ENCODE results near the gene CD27. TPM values are rescaled to one million over a fixed set of nuclear protein-coding genes. Genes with fewer than 3 reads are reported as not detected.
"Not testable (repeated sequence)": the region's sequence is repeated elsewhere in the genome, so short reads cannot be mapped to it uniquely, and the experiment has no call there.

Gene CD27
- total RNA-seq, 1 experiment from 2014 or later = 0.23 TPM

- no peaks in the 10 kb centered on the region for H3K4me1 ChIP-seq (ENCODE audit: control insufficient read depth, insufficient read depth, low read length)
- intact Hi-C loops (cut with micrococcal nuclease; ENCODE audit: unreplicated experiment) (no loop called here), in situ Hi-C loops (cut with HindIII; ENCODE audit: low pct_unique_long_range_greater_than_20kb, low sequenced_read_pairs) (no loop called here)
- TF ChIP-seq CTCF (IDR thresholded peaks at IDR 0.05) = no peak
- no peak for TF ChIP-seq POLR2AphosphoS5 (IDR thresholded peaks at IDR 0.05; ENCODE audit: low read depth, low read length)
- TF ChIP-seq TCF7L2 (IDR thresholded peaks at IDR 0.05; ENCODE audit: low read depth, low read length) = no peak
- TF ChIP-seq, protein P1, sequence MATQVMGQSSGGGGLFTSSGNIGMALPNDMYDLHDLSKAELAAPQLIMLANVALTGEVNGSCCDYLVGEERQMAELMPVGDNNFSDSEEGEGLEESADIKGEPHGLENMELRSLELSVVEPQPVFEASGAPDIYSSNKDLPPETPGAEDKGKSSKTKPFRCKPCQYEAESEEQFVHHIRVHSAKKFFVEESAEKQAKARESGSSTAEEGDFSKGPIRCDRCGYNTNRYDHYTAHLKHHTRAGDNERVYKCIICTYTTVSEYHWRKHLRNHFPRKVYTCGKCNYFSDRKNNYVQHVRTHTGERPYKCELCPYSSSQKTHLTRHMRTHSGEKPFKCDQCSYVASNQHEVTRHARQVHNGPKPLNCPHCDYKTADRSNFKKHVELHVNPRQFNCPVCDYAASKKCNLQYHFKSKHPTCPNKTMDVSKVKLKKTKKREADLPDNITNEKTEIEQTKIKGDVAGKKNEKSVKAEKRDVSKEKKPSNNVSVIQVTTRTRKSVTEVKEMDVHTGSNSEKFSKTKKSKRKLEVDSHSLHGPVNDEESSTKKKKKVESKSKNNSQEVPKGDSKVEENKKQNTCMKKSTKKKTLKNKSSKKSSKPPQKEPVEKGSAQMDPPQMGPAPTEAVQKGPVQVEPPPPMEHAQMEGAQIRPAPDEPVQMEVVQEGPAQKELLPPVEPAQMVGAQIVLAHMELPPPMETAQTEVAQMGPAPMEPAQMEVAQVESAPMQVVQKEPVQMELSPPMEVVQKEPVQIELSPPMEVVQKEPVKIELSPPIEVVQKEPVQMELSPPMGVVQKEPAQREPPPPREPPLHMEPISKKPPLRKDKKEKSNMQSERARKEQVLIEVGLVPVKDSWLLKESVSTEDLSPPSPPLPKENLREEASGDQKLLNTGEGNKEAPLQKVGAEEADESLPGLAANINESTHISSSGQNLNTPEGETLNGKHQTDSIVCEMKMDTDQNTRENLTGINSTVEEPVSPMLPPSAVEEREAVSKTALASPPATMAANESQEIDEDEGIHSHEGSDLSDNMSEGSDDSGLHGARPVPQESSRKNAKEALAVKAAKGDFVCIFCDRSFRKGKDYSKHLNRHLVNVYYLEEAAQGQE (IDR thresholded peaks at IDR 0.05; ENCODE audit: insufficient read depth in 1 of 2, low read depth in 2 of 2, low read length in 1 of 2) = no peak
- no peak for TF ChIP-seq SIN3A (IDR thresholded peaks at IDR 0.05; ENCODE audit: borderline replicate concordance, insufficient read depth, low read depth, low read length)
- no peak for DNase-seq (ENCODE audit: low read depth, low spot score)
- H3K27me3 ChIP-seq (ENCODE audit: control insufficient read depth, insufficient read depth, low read length) = no peaks in the 10 kb centered on the region
- no peak overlapping the region for H3K27ac ChIP-seq (ENCODE audit: low read length)
- CTCF ChIA-PET = no interaction called here
- ATAC-seq = no peak
- H3K4me3 ChIP-seq (ENCODE audit: low read depth in 2 of 2, low read length in 2 of 2) = no peak overlapping the region
- H3K9me3 ChIP-seq (ENCODE audit: control insufficient read depth, insufficient read depth, low read depth, low read length) = no peaks in the 10 kb centered on the region
- BruUV-seq (replicated peaks) = no TSS peak
- no peaks in the 10 kb centered on the region for H3K36me3 ChIP-seq (ENCODE audit: control insufficient read depth, insufficient read depth, low read length)
- POLR2A ChIA-PET = no interaction called here
Measured at GRCh38 chr12:6476489-6476888, 31.7 kb downstream of the CD27 start.

DNA sequence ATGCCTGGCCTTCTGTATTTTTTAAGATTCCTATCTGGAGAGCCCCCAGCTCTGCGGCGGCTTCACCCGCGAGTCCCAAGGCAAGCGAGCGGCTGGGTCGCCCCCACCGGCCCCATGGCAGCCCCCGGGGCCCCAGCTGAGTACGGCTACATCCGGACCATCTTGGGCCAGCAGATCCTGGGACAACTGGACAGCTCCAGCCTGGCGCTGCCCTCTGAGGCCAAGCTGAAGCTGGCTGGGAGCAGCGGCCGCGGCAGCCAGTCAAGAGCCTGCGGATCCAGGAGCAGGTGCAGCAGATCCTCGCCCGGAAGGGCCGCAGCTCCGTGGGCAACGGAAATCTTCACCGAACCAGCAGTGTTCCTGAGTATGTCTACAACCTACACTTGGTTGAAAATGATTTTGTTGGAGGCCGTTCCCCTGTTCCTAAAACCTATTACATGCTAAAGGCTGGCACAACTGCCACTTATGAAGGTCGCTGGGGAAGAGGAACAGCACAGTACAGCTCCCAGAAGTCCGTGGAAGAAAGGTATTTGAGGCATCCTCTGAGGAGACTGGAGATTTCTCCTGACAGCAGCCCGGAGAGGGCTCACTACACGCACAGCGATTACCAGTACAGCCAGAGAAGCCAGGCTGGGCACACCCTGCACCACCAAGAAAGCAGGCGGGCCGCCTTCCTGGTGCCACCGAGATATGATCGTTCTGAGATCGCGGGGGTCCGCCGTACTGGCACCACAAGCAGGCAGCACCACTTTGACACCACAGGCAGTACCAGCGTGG is 33.0 kb downstream of the CD27 start:
- H3K36me3 ChIP-seq (ENCODE audit: control insufficient read depth, insufficient read depth, low read length); H3K9me3 ChIP-seq (ENCODE audit: control insufficient read depth, insufficient read depth, low read depth, low read length); POLR2A ChIA-PET; BruUV-seq (replicated peaks); DNase-seq (ENCODE audit: low read depth, low spot score); H3K4me3 ChIP-seq (ENCODE audit: low read depth in 2 of 2, low read length in 2 of 2); H3K27ac ChIP-seq (ENCODE audit: low read length); H3K27me3 ChIP-seq (ENCODE audit: control insufficient read depth, insufficient read depth, low read length); H3K4me1 ChIP-seq (ENCODE audit: control insufficient read depth, insufficient read depth, low read length); CTCF ChIA-PET; intact Hi-C loops (cut with micrococcal nuclease; ENCODE audit: unreplicated experiment); ATAC-seq; in situ Hi-C loops (cut with HindIII; ENCODE audit: low pct_unique_long_range_greater_than_20kb, low sequenced_read_pairs): not testable (repeated sequence)

DNA sequence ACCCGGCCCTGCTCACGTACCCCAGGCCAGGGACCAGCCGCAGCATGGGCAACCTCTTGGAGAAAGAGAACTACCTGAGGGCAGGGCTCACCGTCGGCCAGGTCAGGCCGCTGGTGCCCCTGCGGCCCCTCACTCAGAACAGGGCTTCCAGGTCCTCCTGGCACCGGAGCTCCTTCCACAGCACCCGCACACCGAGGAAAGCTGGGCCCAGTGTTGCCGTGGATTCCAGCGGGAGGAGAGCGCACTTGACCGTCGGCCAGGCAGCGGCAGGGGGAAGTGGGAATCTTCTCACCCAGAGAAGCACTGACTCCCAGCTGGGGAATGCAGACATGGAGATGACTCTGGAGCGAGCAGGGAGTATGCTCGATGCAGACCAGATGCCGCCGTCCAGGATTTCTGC is 33.7 kb downstream of the CD27 start:
- H3K36me3 ChIP-seq (ENCODE audit: control insufficient read depth, insufficient read depth, low read length) = no peaks in the 10 kb centered on the region
- no peak overlapping the region for H3K4me3 ChIP-seq (ENCODE audit: low read depth in 2 of 2, low read length in 2 of 2)
- H3K9me3 ChIP-seq (ENCODE audit: control insufficient read depth, insufficient read depth, low read depth, low read length) = no peaks in the 10 kb centered on the region
- POLR2A ChIA-PET = no interaction called here
- DNase-seq (ENCODE audit: low read depth, low spot score) (no peak), ATAC-seq (no peak)
- intact Hi-C loops (cut with micrococcal nuclease; ENCODE audit: unreplicated experiment) = no loop called here
- no TSS peak for BruUV-seq (replicated peaks)
- no peak overlapping the region for H3K27ac ChIP-seq (ENCODE audit: low read length)
- CTCF ChIA-PET = no interaction called here
- H3K27me3 ChIP-seq (ENCODE audit: control insufficient read depth, insufficient read depth, low read length) = no peaks in the 10 kb centered on the region
- TF ChIP-seq POLR2AphosphoS5 (IDR thresholded peaks at IDR 0.05; ENCODE audit: low read depth, low read length) (no peak), TCF7L2 (IDR thresholded peaks at IDR 0.05; ENCODE audit: low read depth, low read length) (no peak), SIN3A (IDR thresholded peaks at IDR 0.05; ENCODE audit: borderline replicate concordance, insufficient read depth, low read depth, low read length) (no peak), CTCF (IDR thresholded peaks at IDR 0.05) (no peak)
- TF ChIP-seq, protein P1 (IDR thresholded peaks at IDR 0.05; ENCODE audit: insufficient read depth in 1 of 2, low read depth in 2 of 2, low read length in 1 of 2) = no peak
- H3K4me1 ChIP-seq (ENCODE audit: control insufficient read depth, insufficient read depth, low read length) = no peaks in the 10 kb centered on the region
- in situ Hi-C loops (cut with HindIII; ENCODE audit: low pct_unique_long_range_greater_than_20kb, low sequenced_read_pairs) = no loop called here
